HEK293T (cell line): ENCODE measurements around the gene ATF6B.

Source experiments
- BHLHE40 ChIP-seq: fragments of 450-650 bp; IDR thresholded peaks from 2 replicates; pipeline ENCODE4 v1.6.1; 2016; ENCODE audit warnings: mild to moderate bottlenecking, moderate library complexity, borderline replicate concordance
- FOXM1 ChIP-seq: fragments of 450-650 bp; IDR thresholded peaks from 2 replicates; pipeline ENCODE4 v1.6.1; 2017; ENCODE audit warnings: mild to moderate bottlenecking, borderline replicate concordance
- SUZ12 ChIP-seq: fragments of 450-650 bp; IDR thresholded peaks from 2 replicates; pipeline ENCODE4 v1.6.1; 2016; ENCODE audit warnings: mild to moderate bottlenecking
- ZNF384 ChIP-seq: fragments of 450-650 bp; IDR thresholded peaks from 2 replicates; pipeline ENCODE4 v1.6.1; 2016

- TF ChIP-seq SUZ12, result no peak
- TF ChIP-seq BHLHE40, result no peak
- TF ChIP-seq FOXM1, result no peak
- no peak for TF ChIP-seq ZNF384
Observed at GRCh38 chr6:32109114-32109764, 18.8 kb downstream of the ATF6B start, which contains the start of gene TNXB.
